ENCODE results near the gene STEEP1.

DNA sequence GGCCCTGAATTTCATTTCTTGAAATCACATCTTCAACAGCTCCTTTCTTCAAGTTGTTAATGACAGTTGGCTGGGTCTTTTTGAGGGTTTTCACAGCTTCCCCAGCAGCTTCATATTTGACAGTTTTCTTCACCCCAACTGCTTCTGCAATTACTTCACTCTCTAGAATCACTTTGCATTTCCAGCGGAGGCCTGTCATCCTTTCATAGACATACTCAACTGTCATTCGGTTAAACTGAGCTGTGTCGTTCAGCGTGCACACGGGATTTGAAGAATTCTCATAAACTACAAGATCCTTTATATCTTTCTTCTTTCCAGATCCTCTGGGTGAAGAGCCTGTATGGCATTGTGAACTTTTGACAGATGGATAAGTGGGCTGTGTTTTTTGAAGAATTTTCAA is 24.6 kb upstream of the STEEP1 start:
- TF ChIP-seq, protein P1, sequence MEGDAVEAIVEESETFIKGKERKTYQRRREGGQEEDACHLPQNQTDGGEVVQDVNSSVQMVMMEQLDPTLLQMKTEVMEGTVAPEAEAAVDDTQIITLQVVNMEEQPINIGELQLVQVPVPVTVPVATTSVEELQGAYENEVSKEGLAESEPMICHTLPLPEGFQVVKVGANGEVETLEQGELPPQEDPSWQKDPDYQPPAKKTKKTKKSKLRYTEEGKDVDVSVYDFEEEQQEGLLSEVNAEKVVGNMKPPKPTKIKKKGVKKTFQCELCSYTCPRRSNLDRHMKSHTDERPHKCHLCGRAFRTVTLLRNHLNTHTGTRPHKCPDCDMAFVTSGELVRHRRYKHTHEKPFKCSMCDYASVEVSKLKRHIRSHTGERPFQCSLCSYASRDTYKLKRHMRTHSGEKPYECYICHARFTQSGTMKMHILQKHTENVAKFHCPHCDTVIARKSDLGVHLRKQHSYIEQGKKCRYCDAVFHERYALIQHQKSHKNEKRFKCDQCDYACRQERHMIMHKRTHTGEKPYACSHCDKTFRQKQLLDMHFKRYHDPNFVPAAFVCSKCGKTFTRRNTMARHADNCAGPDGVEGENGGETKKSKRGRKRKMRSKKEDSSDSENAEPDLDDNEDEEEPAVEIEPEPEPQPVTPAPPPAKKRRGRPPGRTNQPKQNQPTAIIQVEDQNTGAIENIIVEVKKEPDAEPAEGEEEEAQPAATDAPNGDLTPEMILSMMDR (IDR thresholded peaks at IDR 0.05; ENCODE audit: insufficient read depth, low read length, poor library complexity, severe bottlenecking): no peak
- no peak for TF ChIP-seq EZH2phosphoT487 (conservative IDR thresholded peaks at IDR 0.05; ENCODE audit: low read length)

Data from SU-DHL-6 (cell line).